Stimulated activated CD4-positive, alpha-beta T cell treated with anti-CD3 and anti-CD28 coated beads, Interleukin-4, amount 100 ng/mL, for 4 hours (primary cell): ENCODE measurements around the gene CCDC102B.
"Not testable (repeated sequence)": the region's sequence is repeated elsewhere in the genome, so short reads cannot be mapped to it uniquely, and the experiment has no call there.

Experiments used
- DNase-seq, 2 experiments: peaks; one replicate each; pipeline ENCODE4 v3.0.0-alpha.2; 2020

CCDC102B gene

GRCh38 chr18:68915061-68915460 lies 117.2 kb downstream of the CCDC102B start:
- DNase-seq, result no peak

GRCh38 chr18:68916734-68917133 lies 118.9 kb downstream of the CCDC102B start:
- DNase-seq, result no peak

DNA sequence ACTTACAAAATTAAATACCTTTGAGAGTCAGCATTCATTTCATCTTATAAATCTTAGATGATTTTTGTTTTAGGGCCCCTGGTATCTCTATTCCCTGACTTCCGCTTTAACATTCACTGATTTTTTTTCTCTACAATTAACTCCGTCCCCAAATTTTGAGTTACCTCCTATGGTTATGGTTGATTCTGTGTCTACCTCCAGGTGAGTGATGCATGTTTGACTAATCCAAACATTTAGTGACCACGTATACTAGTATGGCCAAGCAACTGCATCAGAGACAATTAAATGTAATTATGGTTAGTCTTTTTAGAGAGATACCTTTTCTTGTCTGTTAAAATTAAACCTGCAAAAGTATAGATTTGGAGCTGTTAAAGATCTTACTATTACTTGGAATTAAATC lies 120.3 kb downstream of the CCDC102B start:
- DNase-seq, result no peak

- no peak for DNase-seq
Observed at GRCh38 chr18:68919900-68920299, 122.0 kb downstream of the CCDC102B start.

- DNase-seq, result no peak
Observed at GRCh38 chr18:68922392-68922791, 124.5 kb downstream of the CCDC102B start.

DNA sequence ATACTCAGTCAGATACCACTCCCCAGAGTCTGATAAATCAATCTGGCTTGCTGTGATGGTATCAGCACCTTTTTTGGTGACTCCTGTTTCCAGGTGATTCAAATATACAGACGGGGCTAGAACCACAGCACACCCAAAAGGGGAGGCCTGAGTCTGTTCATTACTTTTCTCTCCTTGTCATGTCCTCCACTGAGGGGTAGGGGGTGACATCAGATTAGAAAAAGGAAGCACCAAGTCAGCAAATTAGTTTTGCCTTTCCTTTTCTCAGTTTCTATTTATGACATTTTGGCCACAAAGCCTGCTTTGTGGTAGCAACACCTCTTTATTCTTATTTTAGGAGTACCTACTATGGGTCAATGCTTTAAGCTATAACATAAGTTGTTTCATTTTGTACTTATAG lies 127.4 kb downstream of the CCDC102B start:
- DNase-seq, result no peak

GRCh38 chr18:68928762-68929675 lies 131.1 kb downstream of the CCDC102B start:
- DNase-seq, result no peak

DNA sequence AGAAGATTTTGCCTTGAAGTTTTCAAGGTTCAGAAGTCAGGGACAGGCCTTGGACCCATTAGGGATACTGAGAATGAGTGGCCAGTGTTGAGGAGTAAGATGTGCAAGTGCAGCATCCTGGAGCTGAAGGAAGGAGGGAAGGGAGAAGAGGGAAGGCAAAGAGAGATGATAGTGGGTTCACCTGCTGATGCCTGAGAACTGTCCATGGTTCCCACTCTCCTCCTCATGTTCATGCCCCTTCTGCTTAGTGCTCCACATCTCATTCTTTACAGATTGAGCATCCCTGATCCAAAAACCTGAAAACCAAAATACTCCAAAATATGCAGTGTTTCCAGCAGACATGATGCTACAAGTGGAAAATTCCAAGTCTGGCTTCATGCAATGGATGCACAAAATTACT lies 137.8 kb downstream of the CCDC102B start:
- no peak for DNase-seq

GRCh38 chr18:68937029-68937599 lies 139.2 kb downstream of the CCDC102B start:
- no peak for DNase-seq

GRCh38 chr18:68940039-68940438 lies 142.2 kb downstream of the CCDC102B start:
- no peak for DNase-seq

DNA sequence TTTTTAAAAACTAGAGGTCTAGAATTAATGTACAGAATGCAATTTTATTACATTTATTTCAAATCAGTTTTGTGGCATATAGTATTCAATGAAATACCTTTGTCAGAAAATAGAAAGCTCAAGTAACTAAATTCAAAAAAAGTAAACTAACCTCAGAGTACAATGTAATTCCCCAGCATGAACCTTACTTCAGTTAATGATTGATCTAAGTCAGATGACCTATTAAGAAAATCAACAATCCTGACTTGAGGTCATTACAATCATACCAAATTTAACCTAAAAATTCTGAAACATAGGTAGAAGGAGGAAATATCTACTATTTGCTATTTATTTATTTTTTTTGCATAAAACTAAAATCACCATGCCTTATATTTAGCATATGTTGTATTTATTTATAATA lies 142.9 kb downstream of the CCDC102B start:
- no peak for DNase-seq

DNA sequence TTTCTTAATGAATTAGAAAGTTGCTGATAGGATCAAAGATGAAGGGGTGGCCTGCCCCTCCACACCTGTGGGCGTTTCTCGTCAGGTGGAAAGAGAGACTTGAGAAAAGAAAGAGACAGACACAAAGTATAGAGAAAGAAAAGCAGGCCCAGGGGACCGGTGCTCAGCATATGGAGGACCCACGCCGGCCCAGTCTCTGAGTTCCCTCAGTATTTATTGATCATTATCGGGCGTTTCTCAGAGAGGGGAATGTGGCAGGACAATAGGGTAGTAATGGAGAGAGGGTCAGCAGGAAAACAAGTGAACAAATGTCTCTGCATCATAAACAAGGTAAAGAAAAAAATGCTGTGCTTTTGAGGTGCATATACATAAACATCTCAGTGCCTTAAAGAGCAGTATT lies 144.3 kb downstream of the CCDC102B start:
- no peak for DNase-seq

DNA sequence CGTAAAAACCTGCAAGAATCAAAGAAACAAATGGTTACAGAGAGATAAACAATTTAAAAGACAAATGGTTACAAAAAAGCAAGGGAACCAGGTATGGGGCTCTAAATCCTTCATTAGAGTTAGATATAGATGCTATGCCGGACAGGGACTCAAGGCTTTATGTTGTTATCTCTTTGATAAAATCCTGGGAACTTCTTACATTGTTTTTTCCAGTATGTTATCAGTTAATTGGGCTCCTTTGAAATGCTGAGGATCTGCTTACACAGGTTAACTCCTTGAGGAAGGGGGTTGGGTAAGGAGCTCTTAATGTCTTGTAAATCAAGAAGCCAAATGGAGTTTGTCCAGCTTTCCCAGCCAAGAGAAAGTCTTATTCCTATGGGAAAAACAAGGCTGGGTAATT lies 146.0 kb downstream of the CCDC102B start:
- not testable (repeated sequence) for DNase-seq

GRCh38 chr18:68944330-68944729 lies 146.4 kb downstream of the CCDC102B start:
- DNase-seq, result no peak

DNA sequence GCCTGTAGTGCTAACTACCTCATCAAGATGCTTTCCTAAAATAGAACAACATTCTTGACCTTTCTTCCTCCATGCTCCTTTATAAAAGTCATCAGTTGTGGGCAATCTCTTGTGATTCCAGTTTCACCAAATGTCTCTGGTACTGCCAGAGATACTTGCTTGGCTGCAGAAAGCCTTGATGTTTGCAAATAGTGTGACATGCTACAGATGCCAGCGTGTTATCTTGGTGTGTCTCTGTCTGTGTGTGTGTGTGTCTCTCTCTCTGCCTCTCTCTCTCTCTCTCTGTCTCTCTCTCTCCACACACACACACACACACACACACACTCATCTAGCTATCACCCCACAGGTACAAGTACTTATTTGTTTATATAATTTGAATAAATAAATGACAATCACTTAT lies 146.9 kb downstream of the CCDC102B start:
- DNase-seq, result no peak

- DNase-seq, result no peak
Observed at GRCh38 chr18:68948622-68949021, 150.7 kb downstream of the CCDC102B start.

DNA sequence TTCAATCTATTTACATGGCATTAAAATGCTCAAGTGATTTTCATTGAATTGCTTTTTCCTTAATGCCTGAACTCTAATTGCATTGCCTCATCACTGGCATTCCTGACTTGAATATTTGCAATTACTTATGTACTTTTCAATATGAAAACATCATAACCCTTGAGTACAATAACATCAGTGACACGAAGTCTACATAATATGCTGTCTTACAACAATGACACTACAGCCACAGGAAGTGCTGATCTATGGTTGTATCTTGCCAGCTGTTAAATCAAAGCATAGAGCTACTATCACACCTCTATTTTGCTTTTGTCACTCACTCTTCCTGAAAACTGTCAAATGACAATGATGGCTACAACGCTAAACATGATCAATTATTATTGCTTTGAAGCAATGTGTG lies 156.9 kb downstream of the CCDC102B start:
- DNase-seq, result no peak

DNA sequence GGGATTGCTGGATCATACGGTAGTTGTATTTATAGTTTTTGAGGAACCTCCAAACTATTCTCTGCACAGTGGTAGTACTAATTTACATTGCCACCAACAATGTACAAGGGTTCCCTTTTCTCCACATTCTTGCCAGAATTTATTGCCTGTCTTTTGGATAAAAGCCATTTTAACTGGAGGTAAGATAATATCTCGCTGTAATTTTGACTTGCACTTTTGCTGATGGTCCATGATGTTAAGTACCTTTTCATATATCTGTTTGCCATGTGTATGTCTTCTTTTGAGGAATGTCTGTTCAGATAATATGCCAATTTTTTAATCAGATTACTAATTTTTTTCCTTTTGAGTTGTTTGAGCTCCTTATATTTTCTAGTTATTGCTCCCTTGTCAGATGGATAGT lies 158.8 kb downstream of the CCDC102B start:
- no peak for DNase-seq

GRCh38 chr18:68960355-68960754 lies 162.5 kb downstream of the CCDC102B start:
- DNase-seq, result no peak

- DNase-seq, result no peak
Observed at GRCh38 chr18:68962623-68963022, 164.7 kb downstream of the CCDC102B start.

GRCh38 chr18:68965817-68966216 lies 167.9 kb downstream of the CCDC102B start:
- no peak for DNase-seq

- DNase-seq, result no peak
Observed at GRCh38 chr18:68969027-68969426, 171.1 kb downstream of the CCDC102B start.

GRCh38 chr18:68972176-68972575 lies 174.3 kb downstream of the CCDC102B start:
- no peak for DNase-seq

GRCh38 chr18:68979737-68980136 lies 181.9 kb downstream of the CCDC102B start:
- no peak for DNase-seq

DNA sequence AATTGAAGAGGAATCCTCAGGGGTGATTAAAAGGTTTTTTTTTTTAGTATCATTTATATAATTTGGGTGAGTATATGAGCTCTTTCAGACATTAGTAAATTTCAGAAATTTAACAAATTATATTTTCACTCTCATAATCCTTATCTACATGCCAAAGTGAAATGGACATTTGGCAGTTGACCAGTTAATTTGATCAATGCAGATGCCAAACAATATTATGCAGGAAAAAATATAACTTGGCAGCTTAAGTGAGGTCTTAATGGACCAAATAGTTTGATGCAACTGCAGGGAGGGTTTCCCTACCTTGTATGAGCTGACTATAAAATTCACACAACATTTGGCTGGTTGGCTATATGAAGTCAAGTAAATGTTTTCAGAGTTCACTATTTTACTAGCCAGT lies 185.2 kb downstream of the CCDC102B start:
- no peak for DNase-seq
